H9 (cell line): ENCODE results near the gene DNHD1. TPM values are rescaled to one million over a fixed set of nuclear protein-coding genes. Genes with fewer than 3 reads are reported as not detected.

Experiments used
- DNase-seq: peaks from one replicate; pipeline ENCODE4 v3.0.0-alpha.2; 2017
- H2AFZ ChIP-seq: one replicate; pipeline ENCODE4 v1.6.1; 2013; ENCODE audit warnings: mild to moderate bottlenecking, low read length, control low read depth, moderate library complexity
- H2AK5ac ChIP-seq: 2 replicates; pipeline ENCODE4 v1.6.1; 2013; ENCODE audit warnings: low read length, control low read depth, mixed read lengths; ENCODE audit not compliant: insufficient read length
- H2BK120ac ChIP-seq: one replicate; pipeline ENCODE4 v1.6.1; 2013; ENCODE audit warnings: low read depth, mild to moderate bottlenecking, low read length, control low read depth, inconsistent platforms; ENCODE audit not compliant: poor library complexity, severe bottlenecking
- H2BK12ac ChIP-seq: 2 replicates; pipeline ENCODE4 v1.6.1; 2013; ENCODE audit warnings: low read length, control low read depth, mixed read lengths, low read depth; ENCODE audit not compliant: insufficient read length
- H2BK15ac ChIP-seq: 2 replicates; pipeline ENCODE4 v1.6.1; 2013; ENCODE audit warnings: low read depth, low read length, control low read depth
- H2BK20ac ChIP-seq: one replicate; pipeline ENCODE4 v1.6.1; 2013; ENCODE audit warnings: low read depth, mild to moderate bottlenecking, low read length, control low read depth, inconsistent platforms; ENCODE audit not compliant: poor library complexity, severe bottlenecking
- H2BK5ac ChIP-seq: 2 replicates; pipeline ENCODE4 v1.6.1; 2013; ENCODE audit warnings: low read length, control low read depth, mixed read lengths; ENCODE audit not compliant: insufficient read length
- H3K14ac ChIP-seq: 2 replicates; pipeline ENCODE4 v1.6.1; 2013; ENCODE audit warnings: low read length, control low read depth; ENCODE audit not compliant: insufficient read depth
- H3K18ac ChIP-seq: 2 replicates; pipeline ENCODE4 v1.6.1; 2013; ENCODE audit warnings: low read depth, mild to moderate bottlenecking, mixed read lengths, low read length, control low read depth; ENCODE audit not compliant: insufficient read length
- H3K23ac ChIP-seq: 2 replicates; pipeline ENCODE4 v1.6.1; 2013; ENCODE audit warnings: low read length, control low read depth, mixed read lengths, low read depth; ENCODE audit not compliant: insufficient read length
- H3K23me2 ChIP-seq: 2 replicates; pipeline ENCODE4 v1.6.1; 2013; ENCODE audit warnings: low read depth, mild to moderate bottlenecking, mixed read lengths, low read length, control low read depth; ENCODE audit not compliant: insufficient read length, poor library complexity, severe bottlenecking
- H3K27ac ChIP-seq: 2 replicates; pipeline ENCODE4 v1.5.1; 2013; ENCODE audit warnings: low read length, control low read depth, mixed read lengths, low read depth; ENCODE audit not compliant: insufficient read length
- H3K27me3 ChIP-seq: 2 replicates; pipeline ENCODE4 v1.6.1; 2013; ENCODE audit warnings: low read length, control low read depth, inconsistent platforms; ENCODE audit not compliant: insufficient read depth
- H3K4ac ChIP-seq: 2 replicates; pipeline ENCODE4 v1.6.1; 2013; ENCODE audit warnings: low read depth, mild to moderate bottlenecking, control low read depth, inconsistent platforms, low read length, moderate library complexity
- H3K4me1 ChIP-seq: 2 replicates; pipeline ENCODE4 v1.6.1; 2013; ENCODE audit warnings: low read length, control low read depth, inconsistent platforms; ENCODE audit not compliant: insufficient read depth
- H3K4me2 ChIP-seq: 2 replicates; pipeline ENCODE4 v1.6.1; 2013; ENCODE audit warnings: low read length, control low read depth, mixed read lengths; ENCODE audit not compliant: insufficient read length, insufficient read depth
- H3K56ac ChIP-seq: 2 replicates; pipeline ENCODE4 v1.6.1; 2013; ENCODE audit warnings: low read depth, mild to moderate bottlenecking, mixed read lengths, low read length, control low read depth; ENCODE audit not compliant: insufficient read length
- H3K79me1 ChIP-seq: 2 replicates; pipeline ENCODE4 v1.6.1; 2013; ENCODE audit warnings: low read depth, mild to moderate bottlenecking, moderate library complexity, low read length, control low read depth, inconsistent platforms; ENCODE audit not compliant: insufficient read depth, poor library complexity, severe bottlenecking
- H3K79me2 ChIP-seq: 2 replicates; pipeline ENCODE4 v1.6.1; 2013; ENCODE audit warnings: low read length, control low read depth, inconsistent platforms; ENCODE audit not compliant: insufficient read depth
- H3K9ac ChIP-seq: 2 replicates; pipeline ENCODE4 v1.6.1; 2013; ENCODE audit warnings: low read length, control low read depth, mixed read lengths; ENCODE audit not compliant: insufficient read length; ENCODE audit errors: extremely low read depth
- H3K9me3 ChIP-seq: one replicate; pipeline ENCODE4 v1.6.1; 2013; ENCODE audit warnings: low read depth, low read length, inconsistent platforms; ENCODE audit not compliant: control insufficient read depth
- H3T11ph ChIP-seq: one replicate; pipeline ENCODE4 v1.6.1; 2013; ENCODE audit warnings: mild to moderate bottlenecking, low read length, control low read depth, inconsistent platforms
- H4K20me1 ChIP-seq: one replicate; pipeline ENCODE4 v1.6.1; 2013; ENCODE audit not compliant: control insufficient read depth, insufficient read length, insufficient read depth
- H4K5ac ChIP-seq: 2 replicates; pipeline ENCODE4 v1.6.1; 2013; ENCODE audit warnings: low read depth, mild to moderate bottlenecking, mixed read lengths, low read length, control low read depth; ENCODE audit not compliant: insufficient read length
- H4K8ac ChIP-seq: replicated peaks from 2 replicates; pipeline ENCODE4 v1.6.1; 2013; ENCODE audit warnings: low read length, control low read depth, mixed read lengths, low read depth; ENCODE audit not compliant: insufficient read length
- H4K91ac ChIP-seq: 2 replicates; pipeline ENCODE4 v1.6.1; 2013; ENCODE audit warnings: low read depth, mild to moderate bottlenecking, moderate library complexity, mixed read lengths, low read length, control low read depth; ENCODE audit not compliant: insufficient read length
- H3K27ac Mint-ChIP-seq, 3 experiments: 2 replicates in 2 of 3; 3 replicates in 1 of 3; pipeline ENCODE4 v1.8.0; 2020 to 2021; ENCODE audit warnings: mixed read lengths in 3 of 3, mild to moderate bottlenecking in 1 of 3, moderate library complexity in 1 of 3
- H3K27me3 Mint-ChIP-seq: 2 replicates; pipeline ENCODE4 v1.8.0; 2021; ENCODE audit warnings: low read depth, mild to moderate bottlenecking, moderate library complexity, mixed read lengths
- H3K36me3 Mint-ChIP-seq, 3 experiments: 2 replicates in 2 of 3; 3 replicates in 1 of 3; pipeline ENCODE4 v1.8.0; 2020 to 2021; ENCODE audit warnings: low read depth in 3 of 3, mixed read lengths in 3 of 3; ENCODE audit not compliant: insufficient read depth in 1 of 3
- H3K4me1 Mint-ChIP-seq, 2 experiments: 2 replicates each; pipeline ENCODE4 v1.8.0; 2020; ENCODE audit warnings: mixed read lengths in 2 of 2
- H3K4me3 Mint-ChIP-seq, 2 experiments: 2 replicates in 1 of 2; 3 replicates in 1 of 2; pipeline ENCODE4 v1.8.0; 2020 to 2021; ENCODE audit warnings: mild to moderate bottlenecking in 2 of 2, mixed read lengths in 2 of 2, moderate library complexity in 1 of 2
- H3K9me3 Mint-ChIP-seq, 2 experiments: 2 replicates in 1 of 2; 3 replicates in 1 of 2; pipeline ENCODE4 v1.8.0; 2020; ENCODE audit warnings: mild to moderate bottlenecking in 2 of 2, mixed read lengths in 2 of 2, moderate library complexity in 1 of 2
- CTCF ChIP-seq: fragments of 200-600 bp; sonication (generic); conservative IDR thresholded peaks from 3 replicates; pipeline ENCODE4 v1.8.0; 2021; ENCODE audit warnings: antibody characterized with exemption, mild to moderate bottlenecking
- WGBS: extraction: QIAGEN DNeasy Blood & Tissue Kit; methylation state at CpG from one replicate; pipeline ENCODE4 v1.1.7; 2013; ENCODE audit warnings: missing lambda C conversion rate, low lambda C conversion rate, mixed read lengths; ENCODE audit not compliant: insufficient read length; ENCODE audit errors: extremely low coverage; 5-methylcytosine and 5-hydroxymethylcytosine counted together
- total RNA-seq: library from RNA; stranded (reverse); gene quantifications from 2 replicates; pipeline ENCODE4 v1.2.1, GENCODE V29; 2021

Gene DNHD1
- total RNA-seq, 1 experiment from 2014 or later = 3.5 TPM

GRCh38 chr11:6548121-6548520 is 51.0 kb downstream of the DNHD1 start:
- Mint-ChIP-seq H3K9me3 (no peaks in the 10 kb centered on the region), H3K4me3 (no peak overlapping the region), H3K36me3 (peaks cover 0 to 4% (median 0%) of the 10 kb centered on the region in 3 experiments; a peak in 1 of 7 replicates), H3K27ac (no peak overlapping the region), H3K27me3 (no peaks in the 10 kb centered on the region; the same call in 1 of the 2 replicates), H3K4me1 (no peaks in the 10 kb centered on the region)
- Histone ChIP-seq H2BK12ac (no peak overlapping the region), H4K91ac (no peak overlapping the region), H3K23me2 (no peaks in the 10 kb centered on the region), H4K5ac (no peak overlapping the region), H2BK5ac (no peak overlapping the region), H2AK5ac (no peak overlapping the region), H3K14ac (no peak overlapping the region), H3K79me2 (no peaks in the 10 kb centered on the region), H3T11ph (no peak overlapping the region), H2BK15ac (no peak overlapping the region), H3K9ac (no peak overlapping the region), H2BK20ac (no peak overlapping the region), H3K4me1 (no peaks in the 10 kb centered on the region), H4K20me1 (no peaks in the 10 kb centered on the region), H3K4me2 (no peak overlapping the region), H4K8ac (no peak overlapping the region), H3K27me3 (no peaks in the 10 kb centered on the region), H2BK120ac (no peak overlapping the region), H3K4ac (no peak overlapping the region), H3K18ac (no peak overlapping the region), H3K79me1 (no peaks in the 10 kb centered on the region), H3K23ac (no peak overlapping the region), H3K9me3 (no peaks in the 10 kb centered on the region), H2AFZ (no peak overlapping the region), H3K56ac (no peak overlapping the region), H3K27ac (no peak overlapping the region)
- no CpG with 5 or more reads among the region's 2 CpGs for WGBS
- TF ChIP-seq CTCF = no peak
- DNase-seq = no peak
